Measurements from ENCODE around the gene NELL1.

The NELL1 gene

DNA sequence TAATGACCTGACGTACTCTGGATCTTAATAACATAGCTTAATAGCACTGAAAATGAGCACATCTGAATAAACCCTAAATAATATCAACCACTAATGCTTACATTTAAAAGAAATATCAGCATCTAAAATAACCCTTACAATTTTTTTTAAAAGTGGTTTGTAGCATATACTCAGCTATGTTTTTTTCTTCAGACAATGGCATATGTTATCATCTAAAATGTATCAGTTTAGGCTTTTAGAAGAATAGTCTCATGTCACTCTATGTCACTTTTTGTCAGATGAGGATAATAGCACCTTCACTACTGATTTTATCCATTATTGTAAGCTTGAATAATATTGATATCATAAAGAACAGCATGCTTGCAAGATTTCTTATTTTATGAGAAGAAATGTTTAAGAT lies 868.6 kb downstream of the NELL1 start:
- H3K4me1 ChIP-seq (ENCODE audit: control insufficient read depth in 1 of 2, insufficient read depth in 2 of 2, low read length in 2 of 2): no peaks in the 10 kb centered on the region
- no peak overlapping the region for H3K27ac ChIP-seq (ENCODE audit: low read length)
- H3K4me3 ChIP-seq (ENCODE audit: low read depth in 1 of 2, low read length in 2 of 2): no peak overlapping the region
- H3K27me3 ChIP-seq (ENCODE audit: low read depth, low read length): no peaks in the 10 kb centered on the region
- H3K36me3 ChIP-seq (ENCODE audit: control insufficient read depth in 1 of 2, insufficient read depth in 2 of 2, low read length in 2 of 2): no peaks in the 10 kb centered on the region
- H3K9me3 ChIP-seq (ENCODE audit: control insufficient read depth in 1 of 2, low read length in 2 of 2): no peaks in the 10 kb centered on the region

DNA sequence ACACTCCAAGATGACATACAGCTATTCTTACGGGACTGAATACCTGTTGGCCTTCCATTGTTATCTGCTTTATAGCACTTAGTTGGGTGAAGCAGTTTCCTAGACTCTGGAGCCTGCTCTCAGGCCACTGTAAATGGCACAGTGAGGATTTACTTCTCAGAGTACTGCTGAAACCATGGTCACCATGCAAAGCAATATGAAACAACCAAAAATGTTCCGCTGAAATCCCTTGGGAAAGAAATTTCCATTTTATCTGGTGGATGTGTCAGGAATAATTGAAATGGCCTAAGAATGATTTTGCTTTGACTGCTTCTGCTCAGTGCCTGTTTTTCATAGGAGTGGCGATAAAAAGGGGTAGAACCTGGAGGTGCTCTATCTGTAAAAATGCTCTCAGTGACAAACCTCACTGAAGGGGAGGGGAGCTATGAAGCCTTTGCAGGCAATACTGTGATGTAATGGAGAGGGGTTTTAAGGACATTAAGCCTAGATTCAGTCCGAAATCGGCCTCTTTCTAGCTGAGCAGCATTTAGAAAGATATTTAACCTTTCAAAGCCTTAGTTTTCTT lies 871.9 kb downstream of the NELL1 start:
- no peaks in the 10 kb centered on the region for H3K27me3 ChIP-seq (ENCODE audit: low read depth, low read length)
- H3K4me3 ChIP-seq (ENCODE audit: low read depth in 1 of 2, low read length in 2 of 2): no peak overlapping the region
- no peaks in the 10 kb centered on the region for H3K9me3 ChIP-seq (ENCODE audit: control insufficient read depth in 1 of 2, low read length in 2 of 2)
- no peaks in the 10 kb centered on the region for H3K4me1 ChIP-seq (ENCODE audit: control insufficient read depth in 1 of 2, insufficient read depth in 2 of 2, low read length in 2 of 2)
- H3K36me3 ChIP-seq (ENCODE audit: control insufficient read depth in 1 of 2, insufficient read depth in 2 of 2, low read length in 2 of 2): no peaks in the 10 kb centered on the region
- no peak overlapping the region for H3K27ac ChIP-seq (ENCODE audit: low read length)

DNA sequence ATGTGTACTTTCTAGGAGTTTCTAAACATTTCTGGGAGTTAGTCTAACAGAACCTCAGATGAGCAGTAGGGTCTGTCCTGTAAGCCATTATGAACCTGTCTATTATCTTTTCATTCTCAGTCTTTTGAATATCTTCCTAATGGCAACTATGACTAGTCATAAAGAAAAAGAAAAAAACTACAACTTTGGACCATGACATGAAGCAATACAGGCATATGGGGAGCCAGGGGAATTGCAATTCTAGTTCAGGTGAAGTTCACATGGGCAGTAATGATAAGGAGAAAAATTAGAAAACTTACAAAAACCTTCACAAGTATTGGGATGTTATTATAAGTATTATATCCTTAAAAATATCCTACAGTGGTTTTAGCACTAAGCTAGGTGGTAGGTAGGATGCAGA lies 874.5 kb downstream of the NELL1 start:
- Histone ChIP-seq H3K27ac (ENCODE audit: low read length) (no peak overlapping the region), H3K9me3 (ENCODE audit: control insufficient read depth in 1 of 2, low read length in 2 of 2) (no peaks in the 10 kb centered on the region), H3K4me1 (ENCODE audit: control insufficient read depth in 1 of 2, insufficient read depth in 2 of 2, low read length in 2 of 2) (no peaks in the 10 kb centered on the region), H3K27me3 (ENCODE audit: low read depth, low read length) (no peaks in the 10 kb centered on the region), H3K36me3 (ENCODE audit: control insufficient read depth in 1 of 2, insufficient read depth in 2 of 2, low read length in 2 of 2) (no peaks in the 10 kb centered on the region), H3K4me3 (ENCODE audit: low read depth in 1 of 2, low read length in 2 of 2) (no peak overlapping the region)

DNA sequence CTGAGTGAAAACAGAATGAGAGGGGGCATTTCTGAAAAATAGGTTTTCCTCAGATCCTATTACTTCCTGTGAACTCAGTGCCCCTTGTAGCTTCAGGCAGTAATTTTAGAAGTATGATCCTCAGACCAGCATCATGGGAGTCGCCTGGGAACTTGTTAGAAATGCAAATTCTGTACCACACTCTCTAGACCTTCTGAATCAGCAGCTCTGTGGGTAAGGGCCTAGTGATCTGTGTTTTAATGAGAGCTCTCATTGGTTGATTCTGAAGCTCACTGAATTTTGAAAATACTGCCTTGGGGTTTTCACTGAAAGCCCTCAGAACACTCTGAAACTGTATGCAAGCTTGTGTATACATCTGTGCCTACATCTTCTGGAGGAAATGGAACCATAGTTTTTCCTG lies 876.3 kb downstream of the NELL1 start:
- no peak overlapping the region for H3K27ac ChIP-seq (ENCODE audit: low read length)
- H3K4me3 ChIP-seq (ENCODE audit: low read depth in 1 of 2, low read length in 2 of 2): no peak overlapping the region
- H3K27me3 ChIP-seq (ENCODE audit: low read depth, low read length): no peaks in the 10 kb centered on the region
- no peaks in the 10 kb centered on the region for H3K9me3 ChIP-seq (ENCODE audit: control insufficient read depth in 1 of 2, low read length in 2 of 2)
- no peaks in the 10 kb centered on the region for H3K4me1 ChIP-seq (ENCODE audit: control insufficient read depth in 1 of 2, insufficient read depth in 2 of 2, low read length in 2 of 2)
- no peaks in the 10 kb centered on the region for H3K36me3 ChIP-seq (ENCODE audit: control insufficient read depth in 1 of 2, insufficient read depth in 2 of 2, low read length in 2 of 2)

DNA sequence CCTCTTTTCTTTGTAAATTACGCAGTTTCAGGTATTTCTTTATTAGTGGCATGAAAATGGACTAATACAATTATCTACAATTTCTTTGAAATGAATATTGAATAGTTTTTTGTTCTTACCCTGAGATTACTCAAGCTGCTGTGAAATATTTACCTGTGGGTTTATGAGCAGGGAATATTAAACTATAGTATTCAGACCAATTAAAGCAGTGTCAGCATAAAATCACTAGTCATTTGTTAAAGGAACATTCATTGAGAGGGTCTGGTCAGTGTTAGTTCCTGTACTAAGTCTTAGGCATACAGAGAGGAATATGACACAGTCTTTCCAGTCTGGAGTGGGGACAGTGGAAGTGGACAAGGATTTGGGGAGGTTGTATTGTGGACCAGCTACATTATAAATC lies 877.3 kb downstream of the NELL1 start:
- H3K4me3 ChIP-seq (ENCODE audit: low read depth in 1 of 2, low read length in 2 of 2): no peak overlapping the region
- H3K27ac ChIP-seq (ENCODE audit: low read length): no peak overlapping the region
- H3K4me1 ChIP-seq (ENCODE audit: control insufficient read depth in 1 of 2, insufficient read depth in 2 of 2, low read length in 2 of 2): no peaks in the 10 kb centered on the region
- H3K9me3 ChIP-seq (ENCODE audit: control insufficient read depth in 1 of 2, low read length in 2 of 2): no peaks in the 10 kb centered on the region
- no peaks in the 10 kb centered on the region for H3K27me3 ChIP-seq (ENCODE audit: low read depth, low read length)
- no peaks in the 10 kb centered on the region for H3K36me3 ChIP-seq (ENCODE audit: control insufficient read depth in 1 of 2, insufficient read depth in 2 of 2, low read length in 2 of 2)

DNA sequence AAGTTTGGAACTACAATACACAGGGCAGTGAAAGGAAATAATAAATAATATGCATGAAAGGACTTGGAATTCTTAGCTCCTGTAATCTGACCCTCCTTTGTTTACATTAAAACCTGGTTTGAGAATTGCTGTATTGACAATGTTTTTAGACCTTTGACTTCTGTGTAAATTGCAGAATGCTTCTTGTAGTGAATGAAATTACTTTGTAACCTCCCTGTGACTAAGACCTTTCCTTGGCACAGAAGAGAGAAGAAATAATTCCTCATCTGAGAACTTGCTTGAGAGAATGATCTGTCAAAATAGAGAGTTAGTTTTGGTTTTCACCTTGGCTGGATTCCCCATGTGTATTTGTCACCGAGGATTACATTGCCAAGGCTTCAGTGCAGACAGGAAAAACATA lies 883.5 kb downstream of the NELL1 start:
- Histone ChIP-seq H3K36me3 (ENCODE audit: control insufficient read depth in 1 of 2, insufficient read depth in 2 of 2, low read length in 2 of 2) (no peaks in the 10 kb centered on the region), H3K27me3 (ENCODE audit: low read depth, low read length) (no peaks in the 10 kb centered on the region), H3K27ac (ENCODE audit: low read length) (no peak overlapping the region), H3K4me1 (ENCODE audit: control insufficient read depth in 1 of 2, insufficient read depth in 2 of 2, low read length in 2 of 2) (no peaks in the 10 kb centered on the region), H3K4me3 (ENCODE audit: low read depth in 1 of 2, low read length in 2 of 2) (no peak overlapping the region), H3K9me3 (ENCODE audit: control insufficient read depth in 1 of 2, low read length in 2 of 2) (no peaks in the 10 kb centered on the region)

DNA sequence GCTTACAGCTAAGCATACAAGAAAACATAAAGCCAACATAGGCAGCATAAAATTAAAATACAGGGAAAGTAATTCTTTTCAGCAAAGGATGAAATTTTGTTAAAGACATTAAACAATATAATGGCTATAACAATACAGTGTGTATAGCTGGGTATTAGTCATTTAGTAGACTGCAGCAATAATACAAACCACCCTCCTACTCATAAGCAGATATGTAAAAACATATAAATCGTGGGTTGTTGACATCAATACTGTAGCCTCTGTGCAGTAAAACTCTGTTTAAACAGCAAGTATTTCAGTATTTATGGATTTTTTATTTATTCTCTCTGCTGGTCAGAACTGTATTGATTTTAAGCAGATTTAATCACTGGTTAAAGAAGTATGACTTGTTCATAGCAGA lies 884.4 kb downstream of the NELL1 start:
- H3K36me3 ChIP-seq (ENCODE audit: control insufficient read depth in 1 of 2, insufficient read depth in 2 of 2, low read length in 2 of 2): no peaks in the 10 kb centered on the region
- no peak overlapping the region for H3K4me3 ChIP-seq (ENCODE audit: low read depth in 1 of 2, low read length in 2 of 2)
- H3K4me1 ChIP-seq (ENCODE audit: control insufficient read depth in 1 of 2, insufficient read depth in 2 of 2, low read length in 2 of 2): no peaks in the 10 kb centered on the region
- H3K27me3 ChIP-seq (ENCODE audit: low read depth, low read length): no peaks in the 10 kb centered on the region
- H3K27ac ChIP-seq (ENCODE audit: low read length): no peak overlapping the region
- no peaks in the 10 kb centered on the region for H3K9me3 ChIP-seq (ENCODE audit: control insufficient read depth in 1 of 2, low read length in 2 of 2)

DNA sequence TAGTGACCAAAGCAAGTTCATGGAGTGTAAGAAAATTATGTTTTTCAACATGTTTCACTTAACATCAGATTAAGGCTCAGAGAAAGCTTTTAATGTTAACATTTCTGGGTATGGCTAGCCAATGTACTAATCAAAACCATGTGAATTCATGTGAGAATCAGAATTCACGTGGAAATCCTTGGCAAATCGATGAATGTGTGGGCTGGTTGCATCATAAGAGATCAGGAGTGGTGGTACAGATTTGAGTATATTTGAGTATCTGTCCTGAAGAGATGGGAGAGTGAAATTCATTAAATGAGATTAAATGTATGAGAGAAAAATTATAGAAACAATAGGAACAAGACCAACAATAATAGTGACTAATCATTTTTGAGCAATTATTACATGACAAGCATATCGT lies 884.9 kb downstream of the NELL1 start:
- Histone ChIP-seq H3K27ac (ENCODE audit: low read length) (no peak overlapping the region), H3K9me3 (ENCODE audit: control insufficient read depth in 1 of 2, low read length in 2 of 2) (no peaks in the 10 kb centered on the region), H3K36me3 (ENCODE audit: control insufficient read depth in 1 of 2, insufficient read depth in 2 of 2, low read length in 2 of 2) (no peaks in the 10 kb centered on the region), H3K4me3 (ENCODE audit: low read depth in 1 of 2, low read length in 2 of 2) (no peak overlapping the region), H3K4me1 (ENCODE audit: control insufficient read depth in 1 of 2, insufficient read depth in 2 of 2, low read length in 2 of 2) (no peaks in the 10 kb centered on the region), H3K27me3 (ENCODE audit: low read depth, low read length) (no peaks in the 10 kb centered on the region)

DNA sequence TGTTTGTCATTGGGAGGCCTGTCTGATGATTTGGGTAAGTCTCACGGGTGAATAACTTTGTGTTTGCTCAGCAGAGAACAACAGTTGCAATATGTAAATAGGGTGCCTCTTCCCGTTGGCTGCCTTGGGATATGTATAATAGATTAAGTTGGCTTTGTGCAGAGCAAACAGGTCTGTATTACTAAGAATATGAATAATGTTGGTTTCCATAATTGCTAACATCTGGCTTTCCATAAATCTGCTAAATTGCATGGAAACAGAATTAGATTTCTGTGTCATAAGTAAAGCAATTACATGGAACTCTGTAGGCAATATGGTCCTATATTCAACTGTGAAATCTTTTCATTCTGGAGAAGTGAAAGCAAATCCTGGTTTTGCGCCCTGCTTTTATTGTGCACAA lies 887.5 kb downstream of the NELL1 start:
- Histone ChIP-seq H3K36me3 (ENCODE audit: control insufficient read depth in 1 of 2, insufficient read depth in 2 of 2, low read length in 2 of 2) (no peaks in the 10 kb centered on the region), H3K27ac (ENCODE audit: low read length) (no peak overlapping the region), H3K27me3 (ENCODE audit: low read depth, low read length) (no peaks in the 10 kb centered on the region), H3K9me3 (ENCODE audit: control insufficient read depth in 1 of 2, low read length in 2 of 2) (no peaks in the 10 kb centered on the region), H3K4me3 (ENCODE audit: low read depth in 1 of 2, low read length in 2 of 2) (no peak overlapping the region), H3K4me1 (ENCODE audit: control insufficient read depth in 1 of 2, insufficient read depth in 2 of 2, low read length in 2 of 2) (no peaks in the 10 kb centered on the region)

DNA sequence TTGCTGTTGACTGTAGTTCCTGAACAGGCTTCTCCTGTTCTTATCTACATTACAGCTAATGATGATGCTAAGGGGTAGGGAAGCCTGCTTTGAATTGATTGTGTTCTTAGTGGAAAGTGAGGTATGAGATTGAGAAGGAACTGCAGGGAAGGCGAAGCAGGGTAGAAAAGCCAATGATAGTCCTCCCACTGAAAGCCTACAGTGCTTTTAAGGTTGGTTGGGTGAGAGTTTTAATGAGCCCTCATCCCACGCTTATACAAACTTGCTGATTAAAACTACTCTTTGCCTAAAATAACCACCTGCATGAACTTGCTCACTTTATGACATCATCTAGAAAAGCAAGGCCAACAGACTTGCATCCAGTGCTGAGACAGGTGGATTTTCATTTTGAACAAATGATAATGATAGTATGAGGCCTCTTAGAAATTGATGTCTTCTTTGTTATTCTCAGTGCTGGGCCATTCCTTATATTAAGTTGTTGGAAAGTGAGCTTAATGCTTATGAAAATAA lies 891.1 kb downstream of the NELL1 start:
- H3K27me3 ChIP-seq (ENCODE audit: low read depth, low read length): no peaks in the 10 kb centered on the region
- H3K9me3 ChIP-seq (ENCODE audit: control insufficient read depth in 1 of 2, low read length in 2 of 2): no peaks in the 10 kb centered on the region
- H3K4me3 ChIP-seq (ENCODE audit: low read depth in 1 of 2, low read length in 2 of 2): no peak overlapping the region
- no peaks in the 10 kb centered on the region for H3K36me3 ChIP-seq (ENCODE audit: control insufficient read depth in 1 of 2, insufficient read depth in 2 of 2, low read length in 2 of 2)
- H3K4me1 ChIP-seq (ENCODE audit: control insufficient read depth in 1 of 2, insufficient read depth in 2 of 2, low read length in 2 of 2): no peaks in the 10 kb centered on the region
- no peak overlapping the region for H3K27ac ChIP-seq (ENCODE audit: low read length)

DNA sequence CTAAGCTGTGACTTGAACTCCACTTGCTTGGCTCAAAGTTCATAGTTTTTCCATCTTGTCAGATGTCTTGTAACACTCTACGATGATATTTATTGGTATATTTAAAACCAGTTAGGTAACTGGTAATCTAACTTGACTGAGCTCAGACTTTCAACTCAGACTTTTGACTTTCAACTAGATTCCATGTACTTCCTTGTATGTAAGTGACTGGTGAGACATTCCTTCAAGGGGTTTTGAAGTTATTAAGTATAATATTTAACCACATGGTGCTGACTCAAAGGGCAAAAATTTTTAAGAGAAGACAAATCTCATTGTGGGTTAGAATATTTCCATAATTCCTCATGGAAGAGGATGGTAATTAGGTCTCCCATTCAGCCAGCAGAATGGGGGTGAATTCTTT lies 892.2 kb downstream of the NELL1 start:
- Histone ChIP-seq H3K36me3 (ENCODE audit: control insufficient read depth in 1 of 2, insufficient read depth in 2 of 2, low read length in 2 of 2) (no peaks in the 10 kb centered on the region), H3K27me3 (ENCODE audit: low read depth, low read length) (no peaks in the 10 kb centered on the region), H3K4me3 (ENCODE audit: low read depth in 1 of 2, low read length in 2 of 2) (no peak overlapping the region), H3K9me3 (ENCODE audit: control insufficient read depth in 1 of 2, low read length in 2 of 2) (no peaks in the 10 kb centered on the region), H3K4me1 (ENCODE audit: control insufficient read depth in 1 of 2, insufficient read depth in 2 of 2, low read length in 2 of 2) (no peaks in the 10 kb centered on the region), H3K27ac (ENCODE audit: low read length) (no peak overlapping the region)

DNA sequence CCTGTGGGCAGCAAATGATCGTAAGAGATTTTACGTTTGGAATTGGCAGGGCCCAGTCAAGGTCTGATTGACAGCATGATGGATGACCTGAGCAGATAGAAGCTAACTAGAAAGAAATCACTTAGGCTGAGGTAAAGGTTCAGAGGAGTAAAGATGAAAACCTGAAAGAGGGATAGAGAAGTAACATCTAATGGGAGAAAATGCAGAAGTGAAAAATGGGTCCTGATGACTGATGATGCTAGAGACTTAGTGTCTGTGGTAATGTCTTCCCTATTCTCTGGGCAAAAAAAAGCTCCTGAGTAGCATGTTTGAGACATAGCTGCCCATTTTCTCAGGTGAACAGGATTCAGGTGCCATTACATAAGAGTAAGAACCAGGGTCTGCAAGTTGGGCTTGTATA lies 894.7 kb downstream of the NELL1 start:
- Histone ChIP-seq H3K9me3 (ENCODE audit: control insufficient read depth in 1 of 2, low read length in 2 of 2) (no peaks in the 10 kb centered on the region), H3K27ac (ENCODE audit: low read length) (no peak overlapping the region), H3K36me3 (ENCODE audit: control insufficient read depth in 1 of 2, insufficient read depth in 2 of 2, low read length in 2 of 2) (no peaks in the 10 kb centered on the region), H3K4me3 (ENCODE audit: low read depth in 1 of 2, low read length in 2 of 2) (no peak overlapping the region), H3K27me3 (ENCODE audit: low read depth, low read length) (no peaks in the 10 kb centered on the region), H3K4me1 (ENCODE audit: control insufficient read depth in 1 of 2, insufficient read depth in 2 of 2, low read length in 2 of 2) (no peaks in the 10 kb centered on the region)

Measured in muscle layer of duodenum (tissue), 2 donors.